Raji (cell line): ENCODE results near the gene CUEDC1.

Source experiments
- POLR2A ChIP-seq: IDR thresholded peaks from 2 replicates; pipeline ENCODE4 v1.6.1; 2011; ENCODE audit warnings: low read depth, low read length, control low read depth; ENCODE audit not compliant: insufficient read depth

The CUEDC1 gene

DNA sequence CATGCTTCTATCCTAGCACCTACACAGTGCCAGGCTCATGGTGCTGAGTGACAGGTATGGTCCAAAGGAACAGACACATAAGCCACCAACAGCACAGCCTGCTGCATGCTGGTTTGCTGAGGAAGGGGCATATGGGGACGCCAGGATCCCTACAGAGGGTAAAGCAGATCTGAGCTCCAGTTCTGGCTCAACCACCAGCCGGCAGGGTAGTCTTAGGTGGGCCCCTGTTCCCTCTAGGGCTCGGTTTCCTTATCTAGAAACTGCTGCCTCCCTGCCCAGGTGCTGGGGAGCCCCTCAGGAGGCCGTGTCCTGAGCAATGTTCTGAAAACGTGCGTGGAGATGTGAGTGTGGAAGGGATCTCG is 81.2 kb downstream of the CUEDC1 start:
- no peak for TF ChIP-seq POLR2A

GRCh38 chr17:57873261-57874057 is 81.8 kb downstream of the CUEDC1 start:
- no peak for TF ChIP-seq POLR2A

DNA sequence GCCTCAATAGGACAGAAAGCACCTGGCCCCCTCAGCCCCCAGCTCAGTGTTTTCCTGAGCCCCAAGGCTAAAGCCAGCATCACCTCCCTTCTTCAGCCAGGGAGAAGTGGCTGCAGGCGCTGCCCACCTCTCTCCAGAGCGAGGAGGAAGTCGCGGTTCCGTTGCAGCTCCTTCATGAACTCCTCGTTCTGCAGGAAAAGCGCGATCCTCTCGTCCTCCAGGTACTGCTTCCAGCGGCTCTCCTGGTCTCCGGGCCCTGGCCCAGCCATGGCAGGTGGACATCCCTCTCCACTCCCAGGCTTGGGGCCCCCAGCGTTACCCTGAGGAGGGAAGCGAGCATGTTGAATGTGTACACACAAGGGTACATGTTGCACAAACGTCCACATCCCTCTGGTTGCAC is 82.7 kb downstream of the CUEDC1 start:
- no peak for TF ChIP-seq POLR2A

DNA sequence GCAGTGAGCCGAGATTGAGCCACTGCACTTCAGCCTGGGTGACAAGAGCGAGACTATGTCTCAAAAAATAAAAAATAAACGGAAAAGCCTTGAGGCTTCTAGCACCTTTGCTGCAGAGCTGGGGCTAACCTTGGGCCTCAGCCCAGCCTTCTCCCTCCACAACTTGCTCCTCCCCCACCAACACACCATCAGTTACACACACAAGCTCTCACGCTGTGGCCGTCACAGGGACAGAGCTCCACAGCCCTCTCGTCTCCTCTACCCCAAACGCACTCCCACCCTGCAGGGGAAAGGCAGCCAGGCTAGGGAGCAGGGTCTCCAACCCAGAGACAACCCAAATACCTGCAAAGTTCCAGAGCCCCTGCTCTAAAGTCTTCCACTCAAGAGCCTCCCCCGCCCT is 83.3 kb downstream of the CUEDC1 start:
- TF ChIP-seq POLR2A, result no peak

DNA sequence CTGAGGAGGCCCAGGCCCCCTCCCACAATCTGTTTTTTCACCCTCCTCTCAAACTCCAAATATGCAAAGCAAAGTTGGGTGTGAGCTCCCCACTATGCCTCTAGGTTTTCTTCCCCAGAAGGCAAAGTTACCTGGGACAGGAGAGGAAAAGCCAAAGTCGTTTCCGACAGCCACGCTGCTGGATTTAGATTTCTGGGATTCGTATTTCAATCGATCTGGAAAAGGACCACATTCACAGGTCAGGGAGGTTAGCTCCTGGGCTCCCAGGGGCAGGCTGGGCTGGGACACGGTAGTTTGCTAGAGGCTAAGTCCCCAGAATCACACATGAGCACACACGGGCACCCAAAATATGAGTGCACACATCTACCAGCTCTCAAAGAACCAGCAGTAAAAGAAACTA is 84.1 kb downstream of the CUEDC1 start:
- no peak for TF ChIP-seq POLR2A

- no peak for TF ChIP-seq POLR2A
Observed at GRCh38 chr17:57870283-57870635, 85.0 kb downstream of the CUEDC1 start.

GRCh38 chr17:57869617-57870282 is 85.5 kb downstream of the CUEDC1 start:
- TF ChIP-seq POLR2A, result no peak

DNA sequence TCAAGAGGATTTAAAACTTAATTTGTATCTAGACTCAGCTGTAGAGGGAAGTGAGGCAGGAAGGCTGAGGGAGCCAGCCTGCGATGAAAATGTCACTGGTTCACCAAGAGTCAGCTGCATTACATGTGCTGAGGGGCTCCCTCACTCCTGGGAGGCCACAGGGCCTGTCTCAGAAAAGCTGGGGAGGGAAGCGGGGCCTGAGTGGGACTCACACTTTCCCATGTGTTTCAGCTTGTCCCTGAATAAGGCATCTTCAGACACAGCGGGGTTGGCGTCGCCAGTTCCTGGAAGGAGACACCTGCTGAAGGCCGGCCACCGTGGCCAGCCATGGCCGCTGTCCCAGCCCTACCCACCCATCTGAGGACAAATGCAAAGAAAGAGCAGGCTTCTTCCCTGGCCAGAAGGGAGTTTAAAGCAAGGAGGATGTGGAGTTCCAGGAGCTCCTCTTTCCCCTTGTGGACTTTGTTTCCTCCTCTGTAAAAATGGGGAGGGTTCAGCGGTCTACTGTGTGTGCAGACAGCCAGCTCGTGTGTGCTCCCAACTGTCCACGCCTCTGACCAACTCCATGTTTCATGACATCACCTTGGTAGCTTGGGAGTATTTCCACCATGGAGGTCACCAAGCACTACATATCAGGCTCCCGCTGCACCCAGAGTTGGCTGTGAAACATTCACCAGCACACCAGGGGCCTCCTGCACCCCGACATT is 86.1 kb downstream of the CUEDC1 start:
- no peak for TF ChIP-seq POLR2A

DNA sequence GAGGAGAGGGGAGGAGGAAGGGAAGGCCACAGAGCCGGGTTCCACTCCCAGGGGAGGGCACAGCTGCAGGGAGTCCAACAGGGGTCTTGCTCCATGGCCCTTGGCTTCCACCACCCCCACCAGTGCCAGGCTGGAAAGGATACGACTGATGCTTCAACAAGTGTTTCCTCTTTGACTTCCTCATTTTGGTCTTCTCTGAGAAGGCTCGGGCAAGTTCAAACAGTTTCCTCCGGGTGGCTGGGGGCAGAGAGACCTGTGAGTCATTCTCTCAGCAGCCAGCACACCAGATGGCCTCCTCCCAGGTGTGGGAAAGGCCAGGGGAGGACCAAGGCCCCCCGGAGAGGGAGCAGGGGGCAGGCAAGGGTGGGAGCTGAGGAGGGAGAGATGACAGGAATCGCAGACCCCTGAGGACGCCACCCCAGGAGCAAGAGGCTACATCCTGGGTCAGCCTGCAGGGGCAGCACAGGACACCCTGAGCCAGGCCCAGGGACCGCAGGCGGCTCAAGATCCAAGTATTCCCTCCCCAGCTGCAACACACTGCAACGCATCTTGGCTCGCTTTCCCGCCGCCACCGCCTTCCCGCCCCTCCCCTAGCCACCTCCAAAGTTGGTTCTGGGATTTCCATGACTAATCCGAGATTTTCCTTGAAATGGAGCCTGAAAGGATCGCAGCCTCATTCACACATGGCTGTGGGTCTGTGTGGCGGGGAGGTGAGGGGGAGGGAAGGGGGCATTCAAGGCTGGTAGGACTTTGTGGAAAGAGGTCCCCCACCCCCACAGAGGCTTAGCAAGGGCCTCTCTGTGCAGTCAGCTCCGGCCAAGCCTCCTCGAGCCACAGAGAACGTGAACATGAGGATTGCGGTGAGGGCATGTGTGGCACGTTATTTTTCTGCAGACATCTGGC is 87.0 kb downstream of the CUEDC1 start:
- no peak for TF ChIP-seq POLR2A

- no peak for TF ChIP-seq POLR2A
Observed at GRCh38 chr17:57867126-57867525, 88.1 kb downstream of the CUEDC1 start.

DNA sequence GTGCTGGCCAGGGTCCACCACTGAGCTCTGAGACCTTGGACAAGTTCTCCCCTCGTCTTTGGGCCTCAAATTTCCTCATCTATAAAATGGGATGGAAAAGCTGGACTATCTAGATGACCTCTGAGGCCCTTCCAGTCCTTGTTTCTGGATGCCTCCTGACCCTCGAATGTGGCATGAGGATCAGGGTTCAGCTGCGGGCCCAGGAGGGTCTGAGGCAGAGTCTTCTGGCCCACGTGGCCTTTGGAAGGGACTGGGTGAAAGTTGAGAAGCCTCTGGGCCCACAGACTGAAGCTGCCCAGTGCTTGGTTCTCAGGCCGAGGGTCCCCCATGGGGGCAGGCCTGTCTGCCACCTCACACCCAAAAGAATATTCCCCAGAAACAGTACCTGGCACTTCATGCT is 88.5 kb downstream of the CUEDC1 start:
- no peak for TF ChIP-seq POLR2A

DNA sequence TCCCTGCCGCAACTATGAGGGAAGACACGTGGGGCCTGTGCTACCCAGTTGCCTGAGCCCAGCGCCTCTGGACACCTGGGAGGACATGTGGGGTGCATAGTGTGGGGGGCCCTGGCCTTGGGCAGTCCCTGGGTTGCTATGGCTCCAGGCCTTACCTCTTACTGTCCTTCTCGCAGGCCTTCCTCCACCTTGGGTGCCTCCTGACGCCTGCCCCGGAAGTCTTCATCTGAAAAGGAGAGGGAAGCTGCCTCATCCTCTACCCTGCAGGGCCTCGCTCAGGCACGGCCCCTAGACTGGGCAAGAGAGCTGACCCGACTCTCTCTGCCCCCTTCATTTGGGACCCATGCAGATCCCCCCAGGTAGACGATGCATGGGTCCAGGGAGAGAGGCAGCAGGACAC is 88.9 kb downstream of the CUEDC1 start:
- TF ChIP-seq POLR2A, result no peak

GRCh38 chr17:57864273-57864672 is 90.9 kb downstream of the CUEDC1 start:
- no peak for TF ChIP-seq POLR2A

DNA sequence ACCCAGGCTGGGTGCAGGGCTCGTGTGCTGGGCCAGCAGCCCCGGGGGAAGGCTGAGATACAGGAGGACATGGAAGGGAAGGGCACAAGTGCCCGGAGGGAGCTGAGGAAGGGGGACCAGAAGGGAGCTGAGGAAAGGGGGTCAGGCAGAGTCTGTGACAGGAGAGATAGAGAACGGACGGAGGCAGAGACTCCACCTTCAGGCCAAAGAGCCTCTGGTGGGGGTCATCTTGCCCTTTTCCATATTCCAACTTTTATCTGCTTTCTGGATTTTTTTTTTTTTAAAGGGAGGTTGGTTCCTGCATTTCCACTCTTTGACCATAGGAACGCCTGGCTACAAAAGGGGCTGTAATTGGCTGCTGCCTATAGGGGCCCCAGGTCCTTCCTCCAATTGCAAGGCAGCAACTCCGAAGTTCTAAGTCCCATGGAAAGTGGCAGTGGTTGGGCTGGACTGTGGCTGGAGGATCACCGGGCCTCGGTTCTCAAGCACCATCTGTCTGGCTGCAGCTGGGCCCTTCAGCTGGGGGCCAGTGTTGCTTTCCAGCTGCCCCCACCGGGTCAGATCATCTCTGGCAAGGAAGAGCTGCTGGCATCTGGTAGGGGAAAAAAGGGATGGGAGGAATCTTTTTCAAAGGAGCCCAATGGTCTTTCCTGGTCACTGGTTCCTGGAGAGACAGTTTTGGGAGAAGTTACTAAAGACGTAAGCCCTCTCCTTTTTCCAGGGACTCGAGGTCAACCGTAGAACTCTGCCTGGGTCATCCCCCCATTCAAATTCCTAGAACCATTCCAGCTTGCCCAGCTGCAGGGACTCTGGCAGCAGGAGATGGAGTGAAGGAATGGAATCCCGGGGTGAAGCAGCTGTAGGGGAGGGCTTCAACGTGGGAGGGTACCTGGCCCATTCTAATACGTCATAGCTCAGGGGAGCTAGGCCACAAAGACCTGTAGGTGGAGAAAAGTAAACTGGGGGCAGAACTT is 92.2 kb downstream of the CUEDC1 start:
- TF ChIP-seq POLR2A, result no peak
